ENCODE measurements around the gene MACROH2A1.
A peak's percentile ranks its signal among the peaks of the same experiment; 100 is the strongest.

The MACROH2A1 gene

DNA sequence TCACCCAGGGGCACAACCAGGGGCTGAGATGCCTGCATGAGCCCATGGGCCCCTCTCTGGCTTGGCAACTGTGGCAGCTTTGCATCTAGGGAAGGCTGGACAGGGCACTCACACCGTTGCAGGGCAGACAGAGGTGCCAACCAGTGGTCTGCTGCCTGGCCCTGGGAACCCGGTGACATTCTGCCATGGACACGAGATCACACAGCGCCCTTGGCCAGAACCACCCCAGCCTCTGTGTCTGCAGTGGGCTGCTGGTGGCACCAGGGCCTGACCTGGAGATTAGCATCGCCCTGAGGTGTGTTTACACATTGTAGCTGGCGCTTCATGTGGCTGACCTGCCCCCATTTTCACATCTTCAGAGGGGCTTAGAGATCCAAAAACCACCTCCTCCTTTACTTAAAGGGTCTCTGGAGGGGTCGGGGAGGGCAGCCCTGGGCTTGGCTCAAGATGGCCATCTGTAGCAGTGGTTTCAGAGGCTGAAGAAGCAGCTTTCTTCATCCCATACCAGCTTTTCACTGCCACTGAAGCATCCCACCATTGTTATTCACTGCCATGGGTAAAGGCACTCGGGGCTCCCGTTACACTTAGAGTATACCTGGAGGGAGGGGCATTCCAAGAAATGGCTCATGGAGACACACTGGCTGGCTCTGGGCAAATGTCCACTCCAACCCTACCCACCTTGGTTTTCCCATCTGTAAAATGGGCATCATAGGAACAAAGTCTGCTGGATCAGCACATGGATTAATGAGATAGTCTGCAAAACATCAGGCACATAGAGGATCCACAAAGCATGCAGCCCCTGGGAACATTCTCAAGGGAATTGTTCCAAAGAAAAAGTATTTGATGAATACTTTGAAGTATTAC is 36.7 kb upstream of the MACROH2A1 start:
- no peak for DNase-seq

DNA sequence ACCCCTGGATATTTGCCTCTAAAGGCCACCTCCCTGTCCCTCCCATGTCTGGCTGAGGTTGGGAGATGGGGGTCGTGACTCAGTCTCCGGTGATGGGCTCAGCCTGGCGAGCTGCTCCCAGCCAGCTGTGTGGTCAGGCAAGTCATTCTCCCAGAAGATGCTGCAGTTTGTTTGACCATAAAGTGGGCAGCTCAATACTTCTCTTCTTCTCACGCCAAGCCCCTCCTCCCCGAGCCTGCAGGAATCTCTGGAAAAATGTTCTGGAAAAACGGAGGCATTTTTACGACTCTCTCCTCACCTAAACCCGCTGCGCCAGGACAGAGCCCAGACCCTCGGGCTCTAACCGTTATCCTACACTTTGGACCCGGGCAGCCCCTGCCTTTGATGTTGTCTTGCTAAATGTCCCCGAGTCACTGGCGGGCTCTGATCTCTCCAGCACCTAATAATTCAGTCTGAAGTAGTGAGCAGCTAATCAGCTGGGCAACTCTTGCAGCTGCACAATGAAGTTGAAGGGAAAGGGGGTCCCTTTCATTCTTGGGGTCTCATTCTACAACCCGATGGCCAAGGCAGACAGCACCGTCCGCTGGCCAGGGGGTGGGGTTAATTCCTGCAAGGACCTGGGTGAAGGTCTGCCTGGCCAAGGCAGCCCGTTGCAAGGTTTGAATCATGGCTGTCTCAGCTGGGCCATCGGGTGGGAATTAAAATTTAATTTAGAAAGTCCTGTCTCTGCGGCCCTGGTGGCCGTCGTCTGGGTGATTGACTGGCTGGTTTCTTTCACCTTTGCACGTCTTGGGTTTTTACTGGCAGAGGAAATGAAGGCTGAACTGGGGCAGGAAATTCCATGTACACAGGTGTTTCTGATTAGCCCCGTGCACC is 35.8 kb upstream of the MACROH2A1 start:
- no peak for DNase-seq

DNA sequence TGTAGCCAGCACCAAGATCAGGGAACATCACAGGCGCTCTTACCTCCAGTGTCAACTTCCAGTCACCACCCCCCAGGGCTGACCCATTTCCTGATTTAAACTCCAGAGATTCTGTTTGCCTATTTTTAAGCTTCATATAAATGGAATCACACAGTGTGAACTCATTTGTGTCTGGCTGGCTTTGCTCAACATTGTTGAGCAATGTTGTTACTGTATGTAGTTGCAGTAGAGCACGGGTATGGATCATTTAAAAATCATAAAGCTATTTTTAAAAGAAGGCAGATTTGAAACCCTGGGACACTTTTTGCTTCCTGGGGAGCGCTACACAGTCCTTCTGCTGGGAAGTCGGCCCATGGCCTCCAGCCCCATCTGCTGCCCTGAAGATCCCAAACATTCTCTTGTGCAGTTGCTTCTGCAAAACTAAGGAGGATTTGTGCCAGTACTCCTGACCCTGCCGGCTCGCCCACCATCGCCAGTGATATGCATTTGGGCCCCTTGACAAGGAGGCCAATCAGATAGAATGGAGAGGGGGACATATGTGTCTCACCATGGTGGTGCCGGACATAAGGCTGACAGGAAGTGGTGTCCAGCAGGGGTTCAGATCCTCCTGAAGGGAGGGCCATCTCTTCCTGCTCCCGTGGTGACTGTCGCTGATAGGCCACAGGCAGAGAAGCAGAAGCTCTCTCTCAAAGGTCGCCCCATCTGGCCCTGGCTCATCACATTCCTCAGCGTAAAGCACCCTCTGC is 34.8 kb upstream of the MACROH2A1 start:
- DNase-seq = no peak

DNA sequence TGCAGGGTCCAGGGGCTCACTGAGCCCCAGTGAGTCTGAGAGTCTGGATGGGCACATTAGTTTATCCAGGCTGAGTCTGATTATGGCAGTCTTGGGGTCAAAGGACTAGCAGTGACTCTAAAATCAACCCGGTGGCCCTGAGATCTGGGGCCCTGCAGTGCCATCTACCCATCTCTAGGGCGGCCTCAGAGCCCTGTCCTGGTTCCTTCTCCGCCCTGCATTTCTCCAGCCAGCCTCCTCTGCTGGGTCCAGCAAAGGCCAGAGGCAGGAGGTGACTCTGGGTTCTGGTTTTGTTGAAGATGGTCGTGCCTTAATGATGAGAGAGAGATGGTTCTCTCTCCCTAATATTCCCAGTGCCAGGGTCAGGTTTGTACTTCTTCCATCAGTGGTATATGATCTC is 33.1 kb upstream of the MACROH2A1 start:
- no peak for DNase-seq

DNA sequence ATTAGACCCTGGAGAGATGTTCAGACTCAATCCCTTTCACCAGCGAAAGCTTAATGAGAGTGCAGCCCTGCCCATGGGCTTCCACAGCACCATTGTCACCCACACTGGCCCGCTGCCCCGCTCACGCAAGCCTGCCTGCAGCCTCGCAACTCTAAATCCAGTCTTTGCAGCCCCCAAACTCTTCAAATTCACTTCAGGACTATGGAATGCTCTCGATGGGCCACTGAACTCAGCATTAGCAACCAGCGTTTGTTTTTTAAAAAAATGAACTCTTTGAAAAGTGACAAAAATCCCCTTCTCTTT is 31.1 kb upstream of the MACROH2A1 start:
- no peak for DNase-seq

DNA sequence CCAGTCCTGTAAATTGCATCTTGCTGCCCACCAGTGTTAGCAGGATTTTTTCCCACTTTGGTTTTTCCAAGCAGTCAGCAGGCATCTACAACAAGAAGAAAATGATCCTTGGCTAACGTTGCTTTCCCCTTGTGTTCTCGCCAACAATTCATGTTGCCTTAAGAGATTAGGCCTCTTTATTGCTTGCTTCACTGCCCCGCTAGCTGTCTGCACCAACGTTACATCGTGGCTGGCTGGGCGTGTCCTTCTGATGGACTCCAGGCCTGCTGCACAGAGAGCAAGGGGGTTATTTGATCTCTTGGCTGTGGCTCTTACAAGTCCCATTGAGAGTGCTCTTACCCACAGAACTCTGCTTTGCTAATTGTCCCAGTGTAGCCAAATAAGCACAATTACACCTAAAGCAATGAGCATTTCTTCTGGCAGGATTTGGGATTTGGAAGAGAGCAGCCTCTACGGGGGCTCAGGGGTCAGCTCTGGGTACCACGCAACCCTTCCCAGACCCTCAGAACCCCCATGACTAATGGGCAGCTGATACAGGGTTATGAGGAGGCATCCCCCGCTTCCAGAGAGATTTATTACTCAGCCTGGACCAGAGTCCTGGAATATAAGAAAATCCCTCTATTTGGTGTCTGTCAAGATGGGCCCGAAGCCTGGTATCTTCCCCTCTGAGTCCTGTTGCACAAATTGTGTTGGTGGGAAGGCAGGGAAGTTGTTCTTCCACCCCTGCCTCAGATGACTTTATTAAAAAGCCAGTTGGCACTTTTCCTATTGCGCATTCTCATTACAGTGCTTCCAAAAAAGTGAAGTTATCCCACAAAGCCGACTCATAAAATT is 30.5 kb upstream of the MACROH2A1 start:
- no peak for DNase-seq

DNA sequence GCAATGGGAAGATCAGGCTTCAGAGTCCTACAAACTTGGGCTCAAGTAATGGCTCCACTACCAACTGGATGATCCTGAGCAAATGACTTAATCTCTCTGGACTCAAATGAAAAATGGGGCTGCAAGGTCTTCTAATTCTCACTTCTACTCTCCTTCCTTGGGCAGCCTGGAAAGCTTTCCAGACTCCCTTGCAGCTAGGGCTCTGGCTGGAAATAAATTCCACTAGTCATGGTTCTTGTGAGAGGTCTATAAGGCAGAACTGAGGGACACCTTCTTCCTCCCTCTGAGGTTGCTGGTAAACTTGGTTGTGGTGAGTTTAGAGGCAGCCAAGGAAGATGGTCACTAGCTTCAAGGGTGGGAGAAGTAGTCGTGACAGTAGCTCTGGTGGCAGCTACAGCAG is 29.6 kb upstream of the MACROH2A1 start:
- DNase-seq = no peak

DNA sequence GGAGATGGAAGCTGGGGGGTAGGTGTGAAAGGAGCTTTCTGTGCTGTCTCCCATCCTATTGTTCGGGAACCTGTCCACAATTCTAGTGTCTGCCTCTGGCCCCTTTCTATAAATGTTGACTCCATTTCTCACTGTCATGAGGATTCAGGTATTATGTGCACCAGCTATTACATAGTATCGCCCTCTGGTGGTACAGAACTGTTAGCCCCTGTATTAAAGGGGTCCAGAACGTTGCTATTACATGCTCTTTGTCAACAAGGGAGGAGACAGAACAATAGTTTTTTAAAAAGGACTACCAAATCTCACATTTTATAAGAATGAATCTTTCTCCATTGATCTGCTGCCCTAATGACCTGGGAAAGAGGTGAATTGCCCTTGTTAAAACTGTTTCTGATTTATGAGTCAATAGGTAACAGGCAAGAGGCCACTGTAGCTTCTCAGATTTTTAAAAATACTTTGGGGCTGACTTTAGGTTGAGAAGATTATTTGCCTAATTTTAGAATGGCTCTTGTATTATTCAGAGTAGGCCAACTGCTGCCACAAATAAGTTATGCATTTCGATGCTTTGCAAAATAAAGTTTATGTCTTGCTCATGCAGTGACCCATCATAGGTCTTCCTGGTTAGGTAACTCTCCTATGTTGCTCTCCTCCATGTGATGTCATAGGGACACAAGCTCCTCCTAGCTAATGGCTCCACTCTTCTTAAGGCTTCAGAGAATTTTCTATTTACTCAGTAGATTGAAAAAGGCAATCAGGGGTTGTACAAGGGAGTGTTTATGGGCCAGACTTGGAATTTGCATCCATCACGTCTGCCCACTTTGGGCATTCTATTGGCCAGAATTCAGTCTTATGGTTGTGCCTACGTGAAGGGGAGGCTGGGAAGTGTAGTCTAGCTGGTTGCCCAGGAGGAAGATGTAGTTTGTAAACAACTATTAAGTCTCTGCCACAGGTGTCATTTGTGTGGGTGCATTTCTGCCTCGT is 27.4 kb upstream of the MACROH2A1 start:
- DNase-seq = peak in 1 of 2 donors; percentile 51

DNA sequence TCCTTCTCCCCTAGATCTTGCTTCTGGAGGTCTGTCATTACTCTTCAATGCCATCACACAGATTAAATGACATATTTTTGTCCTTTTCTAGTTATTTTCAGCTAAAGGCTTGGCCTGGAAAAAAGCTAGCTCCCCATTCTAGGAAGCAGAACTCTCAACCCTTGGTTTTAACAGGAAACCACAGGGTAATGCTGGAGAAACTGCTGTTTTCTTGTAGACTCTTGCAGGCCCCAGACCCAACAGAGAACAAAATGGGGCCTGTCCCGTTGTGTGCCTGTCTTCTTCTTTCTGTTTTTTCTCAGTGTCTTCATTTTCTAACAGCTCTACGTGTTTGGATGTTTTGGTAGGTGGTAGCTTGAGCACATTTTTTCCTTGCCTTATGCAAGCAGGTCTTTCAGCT is 26.6 kb upstream of the MACROH2A1 start:
- no peak for DNase-seq

DNA sequence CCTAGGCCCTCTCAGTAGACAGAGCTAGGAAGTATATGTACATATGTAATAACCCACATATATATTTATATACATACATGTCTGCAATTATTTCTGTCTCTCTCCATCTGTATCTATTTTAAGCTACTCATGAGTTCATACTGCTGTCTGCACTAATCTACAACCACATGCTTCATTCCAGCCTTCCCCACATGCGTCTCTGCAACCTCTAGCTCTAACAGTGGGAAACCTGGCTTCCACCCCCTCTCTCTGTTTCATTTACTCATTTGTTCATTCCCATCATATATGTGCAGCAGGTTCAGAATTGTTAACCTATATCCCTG is 24.8 kb upstream of the MACROH2A1 start:
- DNase-seq = no peak

DNA sequence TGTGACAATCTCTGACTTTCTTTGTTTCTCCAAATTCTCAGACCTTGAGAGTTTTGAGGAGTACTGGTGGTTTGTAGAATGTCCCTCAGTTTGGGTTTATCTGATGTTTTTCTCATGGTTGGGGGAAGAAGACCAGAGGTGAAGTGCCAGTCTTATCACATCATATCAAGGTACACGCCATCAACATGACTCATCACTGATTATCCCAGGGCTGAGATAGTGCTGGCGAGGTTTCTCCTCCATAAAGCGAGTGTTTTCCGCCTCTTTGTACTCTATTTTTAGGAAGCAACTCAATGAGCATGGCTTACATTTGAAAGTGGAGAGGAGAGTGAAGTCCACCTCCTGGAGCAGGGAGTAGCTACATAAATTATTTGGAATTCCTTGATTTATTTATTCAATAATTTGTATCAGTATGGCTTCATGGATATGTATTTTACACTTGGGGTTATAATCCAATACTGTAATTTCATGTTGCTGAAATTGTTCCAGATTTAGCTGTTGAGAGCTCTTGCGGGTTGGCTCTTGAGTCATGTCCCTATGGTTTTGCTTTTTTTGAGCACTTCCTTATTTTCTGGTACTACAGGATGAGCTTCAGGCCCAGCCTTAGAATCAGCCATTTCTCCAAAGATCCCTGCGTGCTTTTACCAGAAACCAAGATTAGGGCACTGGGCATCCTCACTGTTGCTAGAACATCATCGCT is 24.3 kb upstream of the MACROH2A1 start:
- no peak for DNase-seq

DNA sequence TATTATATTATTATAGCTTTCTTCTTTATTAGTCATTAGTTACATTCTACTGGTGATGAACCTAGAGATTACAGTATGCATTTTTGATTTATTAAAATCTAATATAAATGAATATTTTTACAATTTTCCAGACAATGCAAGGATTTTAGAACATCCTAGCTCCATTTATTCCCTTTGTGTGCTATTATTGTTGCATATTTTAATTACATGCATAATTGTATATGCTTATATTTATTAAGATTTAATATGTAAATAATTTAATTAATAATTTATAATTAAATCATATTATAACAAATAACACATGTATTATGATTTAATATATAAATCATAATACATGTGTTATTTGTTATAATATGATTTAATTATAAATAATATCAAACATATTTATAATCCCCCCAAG is 23.4 kb upstream of the MACROH2A1 start:
- DNase-seq = no peak

DNA sequence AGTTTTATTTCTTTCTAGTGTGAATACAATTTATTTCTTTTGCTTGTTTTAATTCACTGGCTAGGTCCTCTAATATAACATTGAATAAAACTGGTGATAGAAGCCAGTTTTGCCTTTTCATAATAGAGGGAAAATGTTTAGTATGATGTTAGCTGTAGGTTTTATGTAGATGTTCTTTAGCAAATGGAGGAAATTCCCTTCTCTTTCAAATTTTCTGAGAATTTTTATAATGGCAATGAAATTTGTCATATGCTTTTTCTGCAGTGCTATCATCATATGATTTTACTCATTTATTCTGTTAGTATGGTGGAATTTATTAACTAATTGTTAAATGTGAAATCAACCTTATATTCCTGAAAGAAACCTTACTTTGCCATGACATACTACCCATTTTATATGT is 18.1 kb upstream of the MACROH2A1 start:
- no peak for DNase-seq

DNA sequence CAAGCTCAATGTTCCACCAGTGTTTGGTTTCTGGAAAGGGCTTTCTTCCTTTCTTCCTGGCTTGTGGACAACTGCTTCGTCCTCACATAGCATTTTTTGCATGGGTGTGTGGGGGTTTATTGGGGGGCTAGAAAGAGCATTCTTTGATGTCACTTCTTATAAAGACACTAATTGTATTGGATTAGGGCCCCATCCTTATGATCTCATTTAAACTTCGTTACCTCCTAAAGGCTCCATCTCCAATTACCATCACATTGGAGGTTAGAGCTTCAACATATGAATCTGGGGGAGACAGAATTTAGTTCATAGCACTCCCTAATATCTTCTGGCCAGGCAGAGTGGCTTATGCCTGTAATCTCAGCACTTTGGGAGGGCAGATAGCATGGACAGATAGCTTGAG is 6.1 kb upstream of the MACROH2A1 start:
- DNase-seq = no peak

DNA sequence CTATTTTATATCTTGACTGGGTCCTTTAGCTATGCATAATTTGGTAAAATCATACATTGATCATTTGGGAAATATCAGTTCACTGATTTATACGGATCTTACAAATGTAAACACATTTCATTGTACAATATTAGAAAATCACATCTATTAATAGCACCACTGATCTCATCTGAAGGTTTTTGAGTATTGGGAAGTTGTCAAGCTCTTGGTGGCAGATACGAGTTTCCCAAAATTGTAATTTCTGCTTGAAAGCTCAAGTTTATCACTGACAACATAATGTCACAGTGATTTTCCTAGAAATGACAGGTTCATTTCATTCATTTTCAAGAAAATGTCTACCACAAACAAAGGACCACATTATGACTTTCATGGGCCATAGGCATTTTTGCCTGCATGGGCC is 3.0 kb upstream of the MACROH2A1 start:
- no peak for DNase-seq

DNA sequence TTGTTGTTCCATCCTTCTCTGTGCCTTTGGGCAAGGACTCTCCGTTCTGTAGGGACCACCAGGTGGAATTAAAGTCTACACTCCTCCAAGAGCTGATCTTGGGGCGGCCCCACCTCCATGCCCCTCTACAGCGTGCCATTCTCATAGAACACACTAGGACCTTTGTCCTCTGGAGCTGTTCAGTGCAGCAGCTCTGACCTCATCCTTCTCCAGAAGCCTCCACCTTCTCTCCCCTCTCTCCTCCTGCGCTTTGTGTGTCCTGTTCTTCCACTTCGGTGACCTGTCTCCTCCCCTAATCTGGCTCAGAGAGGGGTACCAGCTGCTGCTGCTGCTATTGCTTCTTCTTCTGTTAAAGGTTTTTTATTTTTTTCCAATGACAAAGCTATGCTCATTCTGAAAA is 1.8 kb upstream of the MACROH2A1 start:
- DNase-seq = no peak

DNA sequence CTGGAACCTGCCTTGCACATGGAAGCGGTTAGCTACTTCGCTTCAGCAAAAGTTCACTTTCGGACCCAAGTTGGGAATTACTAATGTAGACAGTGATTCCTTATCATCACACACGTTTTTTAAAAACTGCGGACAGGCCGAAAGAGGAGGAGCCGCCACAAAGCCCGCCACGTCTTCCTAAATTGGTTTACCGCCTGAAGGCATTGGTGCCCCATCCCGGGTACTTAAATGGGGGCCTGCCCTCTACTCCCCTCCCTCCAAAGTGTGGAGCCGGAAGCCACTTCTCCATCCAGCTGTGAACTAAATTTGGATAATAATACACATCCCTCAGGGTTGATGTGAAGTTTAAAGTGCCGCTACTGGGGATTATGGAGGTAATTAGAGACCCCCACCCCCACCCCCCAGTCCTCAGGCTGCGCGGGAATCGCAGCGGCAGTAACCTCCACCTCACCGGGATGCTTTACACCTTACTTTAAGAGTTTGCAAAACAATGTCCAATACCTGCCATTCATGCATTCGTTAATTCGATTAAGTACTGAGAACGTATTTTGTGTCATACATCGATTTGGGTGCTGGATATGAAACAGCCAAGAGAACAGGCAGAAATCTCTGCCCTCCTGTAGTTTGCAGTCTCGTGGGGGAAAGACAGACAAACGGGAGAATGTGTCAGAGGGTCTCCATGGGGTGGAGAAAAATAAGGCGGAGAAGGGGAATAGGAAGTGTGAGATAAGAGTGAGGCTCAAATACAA is 937 bp upstream of the MACROH2A1 start:
- DNase-seq = no peak

DNA sequence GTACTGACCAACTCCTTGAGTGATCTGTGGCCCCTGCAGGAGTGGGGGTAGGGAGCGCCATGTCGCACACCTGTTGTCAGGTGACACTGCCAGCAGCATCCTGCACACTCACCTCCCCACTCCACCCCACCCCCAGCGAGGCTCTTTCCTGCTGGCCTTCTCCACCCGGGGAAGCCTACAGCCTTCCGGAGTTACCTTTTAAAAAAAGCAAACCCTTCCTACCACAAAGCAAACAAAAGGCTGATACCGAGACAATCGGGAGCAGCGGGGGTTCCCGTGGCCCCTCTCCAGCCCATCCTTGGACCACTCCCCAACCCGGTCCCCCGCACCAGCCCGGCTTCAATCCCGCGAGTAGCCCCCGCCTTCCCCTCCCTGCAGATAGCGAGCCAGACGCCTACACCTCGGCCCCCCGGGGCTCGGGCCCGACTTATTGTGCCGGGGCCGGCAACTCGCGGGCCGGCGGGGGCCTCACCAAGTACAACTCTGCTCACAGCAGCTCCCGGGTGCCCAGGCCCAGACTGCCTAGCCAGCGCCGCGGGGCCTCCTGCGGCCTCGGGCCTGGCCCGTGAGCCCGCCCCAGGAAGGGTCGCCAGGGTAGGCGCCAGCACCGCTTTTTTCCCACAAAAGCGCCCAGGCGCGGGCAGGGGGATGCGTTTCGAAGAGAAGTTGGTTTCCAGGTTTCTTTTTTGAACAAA is 724 bp downstream of the MACROH2A1 start:
- DNase-seq = peak in 1 of 2 donors; percentile 49

DNA sequence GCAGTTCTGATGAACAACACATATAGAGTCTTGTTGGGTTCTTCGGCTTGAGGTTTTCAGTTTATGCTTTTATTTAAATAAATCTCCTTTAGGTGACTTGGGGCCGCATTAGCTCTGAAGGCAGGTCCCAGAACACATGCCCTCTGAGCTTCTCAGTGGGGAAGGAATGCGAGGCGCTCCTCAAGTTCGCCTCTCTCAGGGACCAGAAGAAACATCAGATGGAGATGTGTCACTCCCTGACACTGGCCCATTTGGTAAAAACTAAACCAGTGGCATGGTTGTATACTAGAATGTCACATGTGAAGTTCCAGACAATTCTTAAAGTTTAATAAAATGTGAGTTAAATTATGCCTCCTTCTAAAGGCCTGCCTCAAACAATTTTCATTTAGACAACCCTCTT is 1.9 kb downstream of the MACROH2A1 start:
- no peak for DNase-seq

Data from CD4-positive, alpha-beta T cell treated with Interleukin-4 for 1 hour (primary cell).